Activated T-helper 1 cell treated with anti-CD3 and anti-CD28 coated beads, Interleukin-12 subunit alpha, Interleukin-12 subunit beta, Interleukin-2, Interleukin-4 antibody, amounts not matched to agents 30 ng/mL and 10 ng/mL and 1 ng/mL, durations not matched to agents 14 hours and 24 hours and 36 hours (primary cell): ENCODE measurements around the gene HAVCR2. TPM values are rescaled to one million over a fixed set of nuclear protein-coding genes. Genes with fewer than 3 reads are reported as not detected.

Experiments
- DNase-seq: peaks from one replicate; pipeline ENCODE4 v3.0.0; 2021; ENCODE audit warnings: low spot score
- H3K27ac Mint-ChIP-seq: one replicate; pipeline ENCODE4 v1.8.0; 2021; ENCODE audit warnings: mild to moderate bottlenecking, mixed read lengths
- H3K27me3 Mint-ChIP-seq: one replicate; pipeline ENCODE4 v1.8.0; 2022; ENCODE audit warnings: mild to moderate bottlenecking, moderate library complexity, mixed read lengths; ENCODE audit not compliant: insufficient read depth
- H3K36me3 Mint-ChIP-seq: one replicate; pipeline ENCODE4 v1.8.0; 2021; ENCODE audit warnings: low read depth, mixed read lengths
- H3K4me1 Mint-ChIP-seq: one replicate; pipeline ENCODE4 v1.8.0; 2021; ENCODE audit warnings: low read depth, mixed read lengths
- H3K4me3 Mint-ChIP-seq: one replicate; pipeline ENCODE4 v1.8.0; 2021; ENCODE audit warnings: mild to moderate bottlenecking, moderate library complexity, mixed read lengths
- H3K9me3 Mint-ChIP-seq: one replicate; pipeline ENCODE4 v1.8.0; 2021; ENCODE audit warnings: mixed read lengths
- intact Hi-C: fragments of 100-400 bp; cut with micrococcal nuclease; formaldehyde crosslinking; loops from one replicate; pipeline ENCODE4 v1.15.1; 2024
- total RNA-seq: library from RNA; stranded (reverse); gene quantifications from 2 replicates; pipeline ENCODE4 v1.2.3, GENCODE V29; 2022

The HAVCR2 gene
- total RNA-seq: 128 and 129 TPM in 2 replicates

DNA sequence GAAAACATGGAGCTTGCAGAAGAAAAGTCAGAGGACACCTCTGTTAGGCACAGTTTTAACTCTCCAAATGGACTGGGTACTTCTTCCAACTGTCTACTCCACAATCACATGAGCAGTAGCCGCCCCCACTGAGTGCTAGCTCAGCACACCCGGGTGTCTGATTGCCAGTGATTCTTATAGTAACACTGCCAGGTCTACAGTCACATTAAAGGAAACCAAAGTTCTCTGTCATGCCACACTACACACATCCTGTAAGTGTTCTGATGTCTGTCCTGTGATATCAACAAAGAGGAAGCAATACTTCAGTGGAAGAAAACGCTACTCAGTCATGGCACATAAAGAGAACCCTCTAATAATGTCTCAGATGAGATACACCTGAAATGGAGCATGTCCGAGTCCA, at the start of gene HAVCR2:
HAVCR2 (minus strand) TSS at position 69 of the 400 bp plus-strand sequence; CDS start at position 8, 61 bp downstream.
- H3K4me1 Mint-ChIP-seq: peaks cover 63% of the 10 kb centered on the region
- H3K27ac Mint-ChIP-seq: peak within 1 kb of the TSS; percentile 94
- DNase-seq: peak; percentile 65
- no peaks in the 10 kb centered on the region for H3K27me3 Mint-ChIP-seq
- intact Hi-C loops: loop anchor here (1.0 to 2.0 kb wide), 9 partner anchors 7 to 706 kb away; partner anchors contain the start of gene MED7
- peak within 1 kb of the TSS; percentile 91 for H3K4me3 Mint-ChIP-seq
- no peaks in the 10 kb centered on the region for H3K9me3 Mint-ChIP-seq
- H3K36me3 Mint-ChIP-seq: peaks cover 41% of the 10 kb centered on the region

DNA sequence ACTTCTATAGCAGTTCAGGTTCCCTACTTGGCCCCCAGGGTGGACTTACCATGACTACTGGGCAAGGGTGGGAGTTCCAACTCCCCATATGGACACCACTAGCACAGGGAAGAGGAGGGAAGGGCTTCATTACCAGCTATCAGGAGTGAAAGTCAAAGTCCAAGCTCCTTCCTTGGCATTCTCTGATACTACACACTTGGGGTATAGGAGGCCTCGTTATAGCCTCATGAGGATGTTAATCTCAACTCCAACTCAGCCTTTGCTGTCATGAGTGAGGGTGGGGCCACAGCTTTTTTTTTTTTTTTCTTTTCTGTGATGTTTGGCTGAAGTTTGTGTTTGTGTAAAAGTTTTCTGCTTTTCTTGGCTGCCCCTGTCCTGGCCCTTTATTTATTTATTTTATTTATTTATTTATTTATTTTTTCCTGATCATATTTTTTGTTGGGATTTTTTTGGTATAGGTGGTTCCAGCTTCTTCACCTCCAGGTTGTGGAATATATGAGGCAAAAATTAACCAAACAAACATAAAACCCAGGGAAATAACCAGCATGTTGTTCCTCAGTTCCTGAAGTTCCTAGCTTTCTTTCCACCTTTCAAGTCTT, 48.5 kb upstream of the HAVCR2 start:
- no peak overlapping the region for H3K4me3 Mint-ChIP-seq
- H3K9me3 Mint-ChIP-seq: no peaks in the 10 kb centered on the region
- H3K36me3 Mint-ChIP-seq: peaks cover 2% of the 10 kb centered on the region
- no peak overlapping the region for H3K27ac Mint-ChIP-seq
- DNase-seq: no peak
- no peaks in the 10 kb centered on the region for H3K27me3 Mint-ChIP-seq
- H3K4me1 Mint-ChIP-seq: peaks cover 76% of the 10 kb centered on the region
- intact Hi-C loops: no loop called here

GRCh38 chr5:157155297-157155696, 46.5 kb upstream of the HAVCR2 start:
- Mint-ChIP-seq H3K4me3 (peak overlapping the region; percentile 79), H3K9me3 (no peaks in the 10 kb centered on the region), H3K27me3 (no peaks in the 10 kb centered on the region), H3K4me1 (peaks cover 72% of the 10 kb centered on the region), H3K27ac (peak overlapping the region; percentile 90), H3K36me3 (peaks cover 2% of the 10 kb centered on the region)
- intact Hi-C loops: loop anchor here (1.0 kb wide), 1 partner anchor 67 kb away; no protein-coding TSS in a partner anchor
- DNase-seq: no peak

DNA sequence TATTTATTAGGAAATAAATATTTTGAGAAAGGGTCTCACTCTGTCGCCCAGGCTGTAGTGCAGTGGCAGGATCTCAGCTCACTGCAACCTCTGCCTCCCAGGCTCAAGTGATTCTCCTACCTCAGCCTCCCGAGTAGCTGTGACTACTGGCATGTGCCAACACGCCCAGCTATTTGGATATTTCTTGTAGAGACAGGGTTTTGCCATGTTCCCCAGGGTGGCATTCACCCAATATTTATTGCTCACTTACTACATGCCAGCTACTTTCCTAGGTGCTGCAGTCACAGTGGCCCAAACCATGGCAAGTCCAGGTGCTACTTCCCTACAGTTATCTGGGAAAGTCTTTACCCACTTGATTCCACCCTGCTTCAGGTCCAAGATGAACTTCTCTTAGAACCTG, 42.2 kb upstream of the HAVCR2 start:
- no peak for DNase-seq
- Mint-ChIP-seq H3K27me3 (no peaks in the 10 kb centered on the region), H3K4me3 (no peak overlapping the region), H3K27ac (peak overlapping the region; percentile 68), H3K9me3 (no peaks in the 10 kb centered on the region), H3K36me3 (no peaks in the 10 kb centered on the region), H3K4me1 (peaks cover 58% of the 10 kb centered on the region)
- intact Hi-C loops: no loop called here

GRCh38 chr5:157148734-157149615, 40.1 kb upstream of the HAVCR2 start:
- Mint-ChIP-seq H3K36me3 (no peaks in the 10 kb centered on the region), H3K27ac (peak overlapping the region; percentile 67), H3K9me3 (no peaks in the 10 kb centered on the region), H3K4me1 (peaks cover 43% of the 10 kb centered on the region), H3K27me3 (no peaks in the 10 kb centered on the region), H3K4me3 (no peak overlapping the region)
- peak; percentile 74 for DNase-seq
- intact Hi-C loops: loop anchor here (1.0 kb wide), 5 partner anchors 31 to 163 kb away; partner anchors contain the start of gene ITK

GRCh38 chr5:157143127-157143971, 34.5 kb upstream of the HAVCR2 start:
- Mint-ChIP-seq H3K36me3 (peaks cover 23% of the 10 kb centered on the region), H3K4me3 (peak overlapping the region; percentile 95), H3K9me3 (no peaks in the 10 kb centered on the region)

DNA sequence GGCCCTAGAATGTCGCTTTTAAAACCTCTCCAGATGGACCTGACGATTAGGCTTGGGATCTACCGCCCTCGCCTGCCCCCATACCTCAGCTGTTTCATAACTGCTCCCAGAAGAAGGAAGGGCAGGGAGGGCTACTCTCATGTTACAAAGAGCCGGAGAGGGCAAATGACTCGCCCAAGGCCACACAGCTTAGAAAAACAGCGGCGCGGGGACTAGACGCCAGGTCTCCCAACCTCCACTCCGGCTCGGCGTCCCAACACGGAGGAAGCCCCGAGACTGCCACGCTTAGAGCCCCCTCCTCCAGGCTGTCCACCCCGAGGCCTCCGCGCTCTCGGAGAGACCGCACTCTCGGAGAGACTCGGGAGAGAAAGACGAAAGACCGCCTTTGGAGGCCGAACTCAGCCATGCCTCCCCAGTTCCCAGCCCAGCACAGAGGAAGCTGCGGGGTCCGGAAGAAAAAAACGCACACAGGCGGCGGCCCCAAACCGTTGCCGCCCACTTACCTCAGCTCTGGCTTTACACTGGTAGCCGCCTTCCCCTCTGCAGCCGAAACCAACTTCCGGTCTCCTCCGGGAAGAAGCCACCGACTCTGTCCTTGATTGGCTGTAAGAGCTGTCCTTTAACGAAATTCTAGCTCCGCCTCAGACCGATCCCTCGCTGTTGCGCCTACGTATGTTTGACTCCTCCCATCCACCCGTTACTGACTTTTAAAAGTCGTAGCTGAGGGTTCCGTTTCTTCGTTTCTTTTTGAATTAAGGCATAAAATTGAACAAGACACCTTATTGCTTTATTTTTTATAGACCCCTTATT, 33.7 kb upstream of the HAVCR2 start, which contains the start of gene MED7:
MED7 (minus strand) TSS at position 549 of the 810 bp plus-strand sequence. CDS start 3,434 bp downstream, outside the sequence.
- peaks cover 42% of the 10 kb centered on the region for H3K4me1 Mint-ChIP-seq
- DNase-seq: peak; percentile 95
- peak within 1 kb of the TSS; percentile 95 for H3K4me3 Mint-ChIP-seq
- H3K27me3 Mint-ChIP-seq: no peaks in the 10 kb centered on the region
- H3K27ac Mint-ChIP-seq: peak within 1 kb of the TSS; percentile 99
- no peaks in the 10 kb centered on the region for H3K9me3 Mint-ChIP-seq
- intact Hi-C loops: loop anchor here (1.0 to 2.0 kb wide), 7 partner anchors 33 to 588 kb away; partner anchors contain the start of genes HAVCR2 and THG1L
- peaks cover 30% of the 10 kb centered on the region for H3K36me3 Mint-ChIP-seq

More at GRCh38 chr5:157143127-157143971, 34.5 kb upstream of the HAVCR2 start:
- peak; percentile 40 for DNase-seq
- no peaks in the 10 kb centered on the region for H3K27me3 Mint-ChIP-seq
- intact Hi-C loops: loop anchor here (2.0 kb wide), 3 partner anchors 129 to 587 kb away; partner anchors contain the start of gene THG1L
- peak overlapping the region; percentile 99 for H3K27ac Mint-ChIP-seq
- peaks cover 46% of the 10 kb centered on the region for H3K4me1 Mint-ChIP-seq

DNA sequence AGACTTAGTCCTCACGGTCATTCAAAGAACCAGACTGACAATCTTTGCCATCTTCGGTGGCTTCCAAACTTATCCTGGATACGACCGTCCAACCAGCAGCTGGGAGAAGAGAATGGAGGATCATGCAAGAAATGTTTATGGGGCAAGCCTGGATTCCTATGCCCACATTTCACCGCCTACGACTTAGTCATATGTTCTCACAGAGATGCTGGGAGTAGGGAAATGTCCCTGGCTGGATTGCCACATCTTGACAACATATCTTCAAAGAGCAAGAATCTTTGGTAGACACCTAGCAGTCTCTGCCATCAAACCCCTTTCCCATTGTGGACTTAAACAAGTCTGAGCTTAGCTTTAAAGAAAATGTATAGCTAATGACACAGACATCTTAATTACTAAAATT, 28.8 kb upstream of the HAVCR2 start:
- peaks cover 49% of the 10 kb centered on the region for H3K36me3 Mint-ChIP-seq
- H3K27ac Mint-ChIP-seq: no peak overlapping the region
- no peak for DNase-seq
- intact Hi-C loops: loop anchor here (10.0 kb wide), 2 partner anchors 423 to 1293 kb away; no protein-coding TSS in a partner anchor
- no peak overlapping the region for H3K4me3 Mint-ChIP-seq
- H3K9me3 Mint-ChIP-seq: no peaks in the 10 kb centered on the region
- no peaks in the 10 kb centered on the region for H3K27me3 Mint-ChIP-seq
- peaks cover 48% of the 10 kb centered on the region for H3K4me1 Mint-ChIP-seq

GRCh38 chr5:157132281-157132612, 23.4 kb upstream of the HAVCR2 start:
- Mint-ChIP-seq H3K9me3 (peaks cover under 1% of the 10 kb centered on the region), H3K36me3 (peaks cover 16% of the 10 kb centered on the region), H3K27me3 (no peaks in the 10 kb centered on the region), H3K4me1 (peaks cover 46% of the 10 kb centered on the region), H3K27ac (no peak overlapping the region), H3K4me3 (no peak overlapping the region)
- intact Hi-C loops: loop anchor here (1.0 to 10.0 kb wide), 9 partner anchors 32 to 1515 kb away; no protein-coding TSS in a partner anchor
- DNase-seq: no peak

- intact Hi-C loops: loop anchor here (10.0 kb wide), 2 partner anchors 416 to 1286 kb away; no protein-coding TSS in a partner anchor
- H3K27me3 Mint-ChIP-seq: no peaks in the 10 kb centered on the region
- DNase-seq: no peak
- H3K4me3 Mint-ChIP-seq: no peak overlapping the region
- no peak overlapping the region for H3K27ac Mint-ChIP-seq
- peaks cover 7% of the 10 kb centered on the region for H3K9me3 Mint-ChIP-seq
- H3K36me3 Mint-ChIP-seq: peaks cover 12% of the 10 kb centered on the region
- H3K4me1 Mint-ChIP-seq: peaks cover 41% of the 10 kb centered on the region
Observed at GRCh38 chr5:157130925-157131324, 22.1 kb upstream of the HAVCR2 start.

DNA sequence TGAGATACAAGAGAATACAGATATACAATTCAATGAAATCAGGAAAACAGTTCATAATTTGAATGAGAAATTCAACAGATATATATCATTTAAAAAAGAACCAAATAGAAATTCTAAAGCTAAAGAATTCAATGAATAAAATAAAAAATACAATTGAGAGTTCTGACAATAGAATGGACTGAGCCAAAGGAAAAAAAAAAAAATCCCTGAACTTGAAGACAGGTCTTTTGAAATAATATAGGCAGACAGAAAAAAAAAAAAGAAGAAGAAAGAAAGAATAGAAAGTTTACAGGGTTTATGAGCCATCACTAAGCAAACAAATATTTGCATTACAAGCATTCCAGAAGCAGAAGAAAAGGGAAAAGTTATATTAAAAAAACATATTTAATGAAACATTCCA, 12.9 kb upstream of the HAVCR2 start:
- no peaks in the 10 kb centered on the region for H3K27me3 Mint-ChIP-seq
- peaks cover 8% of the 10 kb centered on the region for H3K4me1 Mint-ChIP-seq
- intact Hi-C loops: no loop called here
- DNase-seq: no peak
- H3K9me3 Mint-ChIP-seq: peaks cover 53% of the 10 kb centered on the region
- H3K36me3 Mint-ChIP-seq: peaks cover 26% of the 10 kb centered on the region
- H3K4me3 Mint-ChIP-seq: no peak overlapping the region
- no peak overlapping the region for H3K27ac Mint-ChIP-seq
